Measurements from ENCODE around the gene ZBTB7C. TPM values are rescaled to one million over a fixed set of nuclear protein-coding genes. Genes with fewer than 3 reads are reported as not detected.

The ZBTB7C gene
- total RNA-seq, 3 donors from 2014 or later: 5.6 to 26.5 (median 6.1) TPM

GRCh38 chr18:48161191-48161910 lies 247.8 kb downstream of the ZBTB7C start:
- TF ChIP-seq CTCF (IDR thresholded peaks at IDR 0.05) (no peak), POLR2AphosphoS5 (IDR thresholded peaks at IDR 0.05) (peak in 2 of 3 donors; percentile 21 to 46)
- Histone ChIP-seq H3K9me3 (no peaks in the 10 kb centered on the region), H3K36me3 (no peaks in the 10 kb centered on the region), H3K4me1 (peaks cover 3 to 31% of the 10 kb centered on the region in 2 donors), H3K4me3 (peak overlapping the region; percentile 52 to 83 (median 66)), H3K27me3 (no peaks in the 10 kb centered on the region), H3K27ac (peak overlapping the region; percentile 88 to 96)
- peak; percentile 67 to 85 for DNase-seq (ENCODE audit: low spot score in 2 of 2)
- intact Hi-C loops (cut with DNase I; ENCODE audit: low total_unique reads): no loop called here

- no peaks in the 10 kb centered on the region for H3K9me3 ChIP-seq
- TF ChIP-seq POLR2A (IDR thresholded peaks at IDR 0.05) (no peak), CTCF (IDR thresholded peaks at IDR 0.05) (no peak), POLR2AphosphoS5 (IDR thresholded peaks at IDR 0.05) (no peak)
- peak overlapping the region; percentile 52 to 83 (median 66) for H3K4me3 ChIP-seq
- DNase-seq (ENCODE audit: low spot score in 2 of 2): no peak
- no peaks in the 10 kb centered on the region for H3K36me3 ChIP-seq
- H3K4me1 ChIP-seq: peaks cover 3 to 31% of the 10 kb centered on the region in 2 donors
- intact Hi-C loops (cut with DNase I; ENCODE audit: low total_unique reads): no loop called here
- H3K27me3 ChIP-seq: no peaks in the 10 kb centered on the region
- H3K27ac ChIP-seq: peak overlapping the region; percentile 88 to 96
These were observed 248.6 kb downstream of the ZBTB7C start for GRCh38 chr18:48160622-48161021.

DNA sequence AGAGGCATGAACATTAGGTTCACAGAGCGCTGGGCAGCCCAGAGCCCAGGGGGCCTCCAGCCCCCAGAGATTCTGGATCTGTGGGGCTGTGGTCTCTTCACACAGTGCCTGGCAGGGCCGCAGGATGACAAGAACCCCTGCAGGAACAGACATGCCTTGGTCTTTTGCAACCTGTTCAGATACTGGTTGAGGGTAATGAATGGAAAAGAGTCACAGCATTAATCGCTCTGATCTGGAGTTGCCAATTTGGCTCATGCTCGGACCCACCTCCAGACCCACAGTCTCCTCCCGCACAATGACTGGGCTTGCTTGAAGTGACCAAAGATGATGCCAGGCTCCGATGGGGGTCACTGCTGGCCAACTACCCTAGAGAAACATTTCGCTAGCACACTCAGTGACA lies 249.4 kb downstream of the ZBTB7C start:
- Histone ChIP-seq H3K4me1 (peaks cover 3 to 26% of the 10 kb centered on the region in 2 donors), H3K27ac (peak overlapping the region; percentile 88 to 96)
- intact Hi-C loops (cut with DNase I; ENCODE audit: low total_unique reads): no loop called here

DNA sequence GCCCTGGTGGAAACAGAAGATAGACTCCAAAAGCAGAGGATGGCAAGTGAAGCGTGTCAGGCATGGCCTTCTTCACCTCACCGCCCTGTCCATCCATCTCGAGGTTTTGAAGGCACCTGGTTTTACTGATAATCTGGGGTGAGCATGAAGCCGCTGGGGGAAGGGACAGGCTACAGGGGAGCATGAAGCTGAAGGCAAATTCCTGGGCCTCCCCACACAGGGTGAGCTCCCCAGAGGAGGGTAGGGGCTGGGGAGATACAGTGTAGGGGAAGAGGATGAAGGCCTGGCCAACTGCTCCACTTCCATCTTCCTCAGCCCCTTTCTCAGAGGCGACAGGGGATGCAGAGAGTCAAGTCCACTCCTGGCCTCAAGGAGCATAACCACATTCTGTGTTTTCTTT lies 250.5 kb downstream of the ZBTB7C start:
- Histone ChIP-seq H3K36me3 (no peaks in the 10 kb centered on the region), H3K27me3 (no peaks in the 10 kb centered on the region), H3K4me1 (peaks cover 3 to 34% of the 10 kb centered on the region in 2 donors), H3K4me3 (no peak overlapping the region), H3K9me3 (no peaks in the 10 kb centered on the region), H3K27ac (peak overlapping the region; percentile 68 to 73)
- intact Hi-C loops (cut with DNase I; ENCODE audit: low total_unique reads): no loop called here
- no peak for DNase-seq (ENCODE audit: low spot score in 2 of 2)
- TF ChIP-seq POLR2AphosphoS5 (IDR thresholded peaks at IDR 0.05): no peak

More for the DNA sequence above, 249.4 kb downstream of the ZBTB7C start:
- no peak for TF ChIP-seq CTCF (IDR thresholded peaks at IDR 0.05)
- Histone ChIP-seq H3K36me3 (no peaks in the 10 kb centered on the region), H3K9me3 (no peaks in the 10 kb centered on the region), H3K27me3 (no peaks in the 10 kb centered on the region), H3K4me3 (no peak overlapping the region)
- no peak for DNase-seq (ENCODE audit: low spot score in 2 of 2)

DNA sequence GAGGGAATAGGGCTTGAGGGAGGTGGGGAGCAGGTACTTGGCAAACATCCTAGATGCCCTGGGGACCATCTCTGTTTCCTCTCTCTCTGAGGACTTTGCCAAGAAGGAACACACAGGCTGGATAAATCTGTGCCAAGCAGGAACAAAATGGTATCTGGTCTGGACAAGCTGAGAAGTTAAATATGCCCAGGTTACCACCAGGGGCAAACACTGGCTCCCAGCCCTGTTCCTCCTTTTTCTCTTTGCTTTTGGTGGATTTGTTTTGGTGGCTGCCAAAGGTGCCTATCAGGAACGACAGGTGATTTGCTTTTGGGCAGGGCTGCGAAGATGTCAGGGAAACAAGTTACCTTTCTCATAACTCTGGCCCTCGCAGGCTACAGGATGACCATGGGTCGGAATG lies 251.2 kb downstream of the ZBTB7C start:
- H3K9me3 ChIP-seq: no peaks in the 10 kb centered on the region
- peak in 1 of 3 donors; percentile 19 for TF ChIP-seq POLR2AphosphoS5 (IDR thresholded peaks at IDR 0.05)
- TF ChIP-seq POLR2A (IDR thresholded peaks at IDR 0.05): no peak
- peak; percentile 15 to 48 (median 30) for TF ChIP-seq CTCF (IDR thresholded peaks at IDR 0.05)
- no peaks in the 10 kb centered on the region for H3K36me3 ChIP-seq
- DNase-seq (ENCODE audit: low spot score in 2 of 2): no peak
- peak overlapping the region; percentile 68 to 73 for H3K27ac ChIP-seq
- peaks cover 3 to 42% of the 10 kb centered on the region in 2 donors for H3K4me1 ChIP-seq
- H3K27me3 ChIP-seq: no peaks in the 10 kb centered on the region
- intact Hi-C loops (cut with DNase I; ENCODE audit: low total_unique reads): no loop called here
- no peak overlapping the region for H3K4me3 ChIP-seq
